Umbilical cord (tissue), 2 donors: Measurements from ENCODE around the gene SLC16A10. TPM values are rescaled to one million over a fixed set of nuclear protein-coding genes. Genes with fewer than 3 reads are reported as not detected.

ENCODE experiments used
- DNase-seq: peaks from one replicate; pipeline ENCODE4 v3.0.0-alpha.2; 2015; ENCODE audit warnings: low spot score
- total RNA-seq: library from RNA; depleted of rRNA; stranded (reverse); fragments of >200 nt; gene quantifications from one replicate; pipeline ENCODE4 v1.2.3, GENCODE V29; 2014; ENCODE audit warnings: low replicate concordance; ENCODE audit not compliant: insufficient read depth

SLC16A10 gene
- total RNA-seq, 1 donor from 2014 or later, result 36.8 TPM

DNA sequence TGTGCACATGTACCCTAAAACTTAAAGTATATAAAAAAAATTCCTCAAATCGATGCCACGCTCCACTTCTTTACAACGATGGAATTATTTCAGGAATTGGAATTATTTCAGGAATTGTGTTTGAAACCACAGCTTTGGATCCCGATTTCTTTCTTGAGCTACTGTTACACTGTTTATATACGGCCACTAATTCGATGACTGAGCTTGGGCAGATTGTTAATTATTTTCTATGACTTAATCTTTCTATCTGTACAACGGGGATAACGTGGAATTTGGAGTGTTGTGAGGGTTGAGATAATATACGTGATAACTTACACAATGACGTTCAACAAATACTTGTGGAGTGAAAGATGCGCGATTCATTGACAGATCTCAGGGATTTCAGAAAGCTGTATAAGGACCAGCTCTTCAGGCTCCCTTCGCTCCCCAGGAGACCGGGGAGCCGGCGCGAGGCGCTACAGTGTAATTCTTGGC lies 171.3 kb downstream of the SLC16A10 start:
- no peak for DNase-seq

GRCh38 chr6:111259089-111259831 lies 172.0 kb downstream of the SLC16A10 start:
- DNase-seq, result peak; percentile 100

DNA sequence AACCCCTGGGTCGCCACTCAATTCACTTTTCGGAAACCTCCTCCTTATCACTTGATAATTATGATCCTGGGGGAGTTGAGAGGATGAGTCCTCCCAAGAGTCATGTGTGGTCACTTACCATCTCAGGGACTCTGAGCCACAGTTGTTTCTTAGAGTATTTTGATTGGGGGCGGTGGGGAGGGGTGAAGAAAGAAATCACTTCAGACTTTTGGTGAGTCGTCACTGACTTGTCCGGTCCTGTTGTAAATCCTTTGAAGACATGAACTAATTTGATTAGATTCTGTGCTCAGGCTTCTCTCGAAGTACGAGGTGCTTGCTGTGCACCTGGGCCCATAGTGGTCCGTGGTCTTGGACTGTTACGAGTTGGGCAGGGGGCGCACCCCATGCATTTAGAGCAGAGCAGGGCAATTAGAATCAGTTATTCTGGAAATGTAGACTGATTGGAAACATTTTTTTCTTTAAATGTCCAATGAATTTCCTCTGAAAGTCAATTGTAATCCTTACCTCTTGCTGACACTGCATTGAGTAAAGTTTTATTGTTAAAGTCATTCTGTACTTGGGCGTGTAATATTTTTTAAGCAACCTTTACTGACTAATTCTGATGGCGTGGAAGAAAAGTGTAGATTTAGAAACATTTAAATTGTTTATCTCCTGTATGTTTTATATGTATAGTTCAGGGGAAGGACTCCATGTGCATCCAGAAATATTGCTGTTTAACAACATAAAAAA lies 173.4 kb downstream of the SLC16A10 start:
- DNase-seq, result no peak

GRCh38 chr6:111263837-111264236 lies 176.5 kb downstream of the SLC16A10 start:
- no peak for DNase-seq

GRCh38 chr6:111265842-111266241 lies 178.5 kb downstream of the SLC16A10 start:
- peak; percentile 81 for DNase-seq

DNA sequence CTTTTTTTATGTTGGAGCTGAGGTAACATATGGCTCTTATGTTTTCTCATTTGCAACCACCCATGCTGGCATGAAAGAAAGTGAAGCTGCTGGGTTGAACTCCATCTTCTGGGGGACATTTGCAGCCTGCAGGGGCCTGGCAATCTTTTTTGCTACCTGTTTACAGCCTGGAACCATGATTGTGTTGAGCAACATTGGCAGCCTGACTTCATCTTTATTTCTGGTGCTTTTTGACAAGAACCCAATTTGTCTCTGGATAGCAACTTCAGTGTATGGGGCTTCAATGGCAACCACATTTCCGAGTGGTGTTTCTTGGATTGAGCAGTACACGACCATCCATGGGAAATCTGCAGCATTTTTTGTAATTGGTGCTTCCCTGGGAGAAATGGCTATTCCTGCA lies 179.0 kb downstream of the SLC16A10 start:
- no peak for DNase-seq

- DNase-seq, result no peak
These were observed 180.5 kb downstream of the SLC16A10 start for GRCh38 chr6:111267764-111268333.

DNA sequence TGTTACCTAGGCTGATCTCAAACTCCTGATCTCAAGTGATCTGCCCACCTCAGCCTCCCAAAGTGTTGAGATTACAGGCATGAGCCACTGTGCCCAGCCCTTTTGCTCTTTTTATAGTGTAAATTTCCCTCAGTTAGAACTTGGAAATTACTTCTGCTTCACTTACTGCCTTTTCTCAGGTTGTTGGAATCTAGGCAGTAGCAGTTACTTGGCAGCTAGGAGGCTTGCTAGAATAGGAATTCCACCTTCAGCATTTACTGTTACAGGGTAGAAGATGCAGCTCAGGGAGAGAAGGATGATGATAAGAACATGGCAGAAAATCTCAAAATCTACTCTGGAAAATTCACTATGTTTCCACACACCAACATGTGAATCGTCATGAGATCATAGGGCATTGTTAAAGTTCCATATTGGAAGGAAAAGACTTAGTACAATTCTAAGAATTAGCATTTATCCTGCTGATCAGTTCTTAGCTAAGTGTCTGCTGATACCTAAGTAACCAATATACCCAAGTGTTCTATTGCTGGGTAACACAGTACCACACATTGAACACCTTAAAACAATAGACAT lies 182.2 kb downstream of the SLC16A10 start:
- DNase-seq, result no peak

- no peak for DNase-seq
These were observed 182.8 kb downstream of the SLC16A10 start for GRCh38 chr6:111270121-111270520.

- DNase-seq, result no peak
These were observed 187.4 kb downstream of the SLC16A10 start for GRCh38 chr6:111274593-111275217.

GRCh38 chr6:111276335-111276734 lies 189.0 kb downstream of the SLC16A10 start:
- DNase-seq, result no peak

DNA sequence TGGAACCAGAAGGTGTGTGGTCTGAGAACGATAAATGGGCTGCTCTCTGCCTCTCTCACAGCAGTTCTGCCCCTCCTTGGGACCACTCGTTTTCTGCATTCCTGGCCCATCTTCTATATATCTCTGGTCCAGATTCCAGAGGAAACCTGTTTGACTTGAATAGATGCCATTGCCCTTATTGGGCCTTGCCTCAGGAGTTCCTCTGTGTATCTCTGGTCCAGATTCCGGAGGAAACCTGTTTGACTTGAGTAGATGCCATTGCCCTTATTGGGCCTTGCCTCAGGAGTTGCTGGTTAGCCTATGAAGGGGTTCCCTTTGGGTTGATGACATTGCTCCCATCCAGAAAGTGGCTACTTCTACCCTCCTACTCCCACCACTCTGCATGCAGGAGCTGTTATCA lies 189.4 kb downstream of the SLC16A10 start:
- no peak for DNase-seq

- no peak for DNase-seq
These were observed 190.5 kb downstream of the SLC16A10 start for GRCh38 chr6:111277819-111278218.

DNA sequence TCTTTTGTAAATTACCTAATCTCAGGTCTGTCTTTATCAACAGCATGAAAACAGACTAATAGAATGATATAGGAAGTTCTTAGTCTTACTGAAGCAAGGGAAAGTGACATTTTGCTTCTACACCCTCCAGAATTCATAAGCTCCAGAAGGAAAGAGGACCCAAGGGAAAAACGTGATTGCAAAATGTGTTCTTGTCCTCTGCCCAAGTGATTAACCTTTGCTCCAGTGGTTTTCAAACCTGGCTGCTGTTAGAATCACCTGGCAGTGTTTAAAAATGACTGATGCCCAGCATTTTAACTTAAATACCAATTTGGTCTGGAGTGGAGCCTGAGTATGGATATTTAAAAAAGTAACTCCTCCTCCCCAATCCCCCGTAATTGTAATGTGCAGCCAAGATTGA lies 191.4 kb downstream of the SLC16A10 start:
- DNase-seq, result no peak

- DNase-seq, result no peak
These were observed 193.2 kb downstream of the SLC16A10 start for GRCh38 chr6:111280445-111280955.

Other genes starting within 250 kb of the SLC16A10 start
- gene AMD1, start 212.7 kb upstream of the SLC16A10 start, total RNA-seq, result 70.1 TPM
- 77.0 TPM for gene GTF3C6, start 128.8 kb upstream of the SLC16A10 start, total RNA-seq
- 24.8 TPM for gene RPF2, start 105.5 kb upstream of the SLC16A10 start, total RNA-seq